ENCODE measurements around the gene DOK5. TPM values are rescaled to one million over a fixed set of nuclear protein-coding genes. Genes with fewer than 3 reads are reported as not detected.

The DOK5 gene
- total and polyA plus RNA-seq, 2 of the 8 experiments (the other 6 are each of a cell fraction or from before 2014, with no cell fraction given) = 8.9 to 15.0 TPM

DNA sequence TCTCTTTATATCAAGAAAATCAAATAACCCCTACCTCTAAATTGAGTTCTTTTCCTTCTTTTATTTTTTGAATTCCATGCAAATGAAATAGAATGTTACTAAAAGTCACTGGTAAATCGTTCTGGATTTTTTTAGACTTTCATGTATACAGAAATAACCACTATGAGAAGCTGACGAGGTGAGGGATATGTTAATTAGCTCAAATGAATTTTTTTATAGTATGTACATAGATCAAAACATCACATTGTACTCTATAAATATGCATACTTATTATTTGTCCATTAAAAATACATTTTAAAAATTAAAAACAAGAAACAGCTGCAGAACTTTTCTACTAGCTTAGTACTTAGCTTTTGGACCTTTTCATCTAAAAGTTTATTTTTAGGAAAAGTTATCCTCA lies 165.4 kb downstream of the DOK5 start:
- Histone ChIP-seq H2AFZ (ENCODE audit: low read length) (no peak overlapping the region), H2BK15ac (ENCODE audit: low read length) (no peak overlapping the region), H3K9me3 (ENCODE audit: insufficient read depth in 2 of 2, low read depth in 1 of 2, low read length in 1 of 2) (peaks cover 3 to 4% of the 10 kb centered on the region in 2 experiments; a peak in 1 of 4 replicates), H3K14ac (ENCODE audit: insufficient read length) (no peak overlapping the region), H3K9ac (replicated peaks in 1 of 4; ENCODE audit: extremely low read depth in 1 of 4, low read depth in 3 of 4, low read length in 3 of 4) (no peak overlapping the region), H3K36me3 (ENCODE audit: control insufficient read depth in 2 of 4, insufficient read depth in 4 of 4, low read length in 3 of 4) (no peaks in the 10 kb centered on the region), H2BK5ac (ENCODE audit: low read depth, low read length) (no peak overlapping the region), H3K79me1 (ENCODE audit: low read depth, low read length) (no peaks in the 10 kb centered on the region), H2BK120ac (replicated peaks; ENCODE audit: low read depth, low read length) (no peak overlapping the region), H3K56ac (replicated peaks; ENCODE audit: insufficient read length, low read depth, low read length) (no peak overlapping the region), H3K4me1 (replicated peaks in 1 of 4; ENCODE audit: control insufficient read depth in 3 of 4, insufficient read depth in 4 of 4, low read length in 3 of 4) (peaks cover 0 to 7% (median 5%) of the 10 kb centered on the region in 4 experiments; a peak in 3 of 7 replicates), H4K20me1 (replicated peaks in 1 of 2; ENCODE audit: control insufficient read depth in 1 of 2, insufficient read depth in 2 of 2, low read length in 2 of 2) (no peaks in the 10 kb centered on the region), H3K27me3 (replicated peaks in 1 of 4; ENCODE audit: control insufficient read depth in 3 of 4, extremely low read depth in 1 of 4, insufficient read depth in 3 of 4, low read length in 3 of 4) (no peaks in the 10 kb centered on the region), H4K91ac (replicated peaks; ENCODE audit: insufficient read length, low read length) (no peak overlapping the region), H3K18ac (ENCODE audit: extremely low read depth, low read length) (no peak overlapping the region), H3K23ac (ENCODE audit: insufficient read length) (no peak overlapping the region), H3K4me2 (ENCODE audit: insufficient read depth in 1 of 2, low read depth in 2 of 2, low read length in 2 of 2) (no peak overlapping the region), H3K79me2 (ENCODE audit: control insufficient read depth in 1 of 2, insufficient read depth in 2 of 2, low read length in 2 of 2) (no peaks in the 10 kb centered on the region), H2AK5ac (ENCODE audit: low read depth, low read length) (no peak overlapping the region), H3K27ac (ENCODE audit: low read depth, low read length) (no peak overlapping the region), H3K4ac (replicated peaks; ENCODE audit: insufficient read length, low read depth, low read length) (no peak overlapping the region), H4K8ac (ENCODE audit: extremely low read depth, insufficient read depth, low read length) (no peak overlapping the region), H2BK12ac (ENCODE audit: low read depth, low read length) (no peak overlapping the region), H2BK20ac (ENCODE audit: low read length) (no peak overlapping the region), H3K23me2 (ENCODE audit: low read depth, low read length) (no peaks in the 10 kb centered on the region), H3K4me3 (ENCODE audit: extremely low read depth in 1 of 4, insufficient read depth in 2 of 4, low read depth in 3 of 4, low read length in 4 of 4) (no peak overlapping the region), H4K5ac (ENCODE audit: insufficient read length, low read depth, low read length) (no peak overlapping the region)
- POLR2A ChIA-PET (ENCODE audit: partially characterized antibody) = no interaction called here
- TF ChIP-seq ATF3 (IDR thresholded peaks at IDR 0.05; ENCODE audit: insufficient read depth, low read depth, low read length) (no peak), CREB1 (IDR thresholded peaks at IDR 0.05) (no peak), ASH2L (IDR thresholded peaks at IDR 0.05; ENCODE audit: low read length) (no peak), KDM5A (IDR thresholded peaks at IDR 0.05; ENCODE audit: low read length) (no peak), RFX5 (IDR thresholded peaks at IDR 0.05; ENCODE audit: borderline replicate concordance, low read depth, low read length) (no peak), GABPA (IDR thresholded peaks at IDR 0.05; ENCODE audit: borderline replicate concordance, insufficient read depth, low read length) (no peak), MAFK (IDR thresholded peaks at IDR 0.05; ENCODE audit: low read depth, low read length) (no peak)
- CTCF ChIA-PET (ENCODE audit: partially characterized antibody) = interaction anchor here (1.6 kb wide), 1 partner anchor 421 kb away, joined by 4 read pairs; no protein-coding TSS in a partner anchor
- FAIRE-seq = no peak
- DNase-seq (ENCODE audit: low read depth in 1 of 2, low spot score in 2 of 2) = no peak
- 77% methylated on average over 2 of the region's 2 CpGs; no CpG with 5 or more reads in 1 of the 2 experiments for WGBS, 2 experiments (ENCODE audit: extremely low coverage in 1 of 2, insufficient coverage in 1 of 2, insufficient read length in 1 of 2, insufficient replicate concordance in 2 of 2, low coverage in 1 of 2, low lambda C conversion rate in 2 of 2, missing lambda C conversion rate in 1 of 2)
